Ovary (tissue), 3 donors: ENCODE data around the gene USP6NL.

ENCODE experiments used
- CTCF ChIP-seq, 3 donors: fragments of 450-650 bp in 2 of 3; fragments of 200-600 bp in 1 of 3; IDR thresholded peaks; one replicate each; pipeline versions ENCODE4 v1.5.1 to v1.8.0; 2016 to 2022; ENCODE audit warnings: antibody characterized with exemption in 3 of 3, mild to moderate bottlenecking in 1 of 3
- EP300 ChIP-seq: sonication (generic); formaldehyde crosslinking; IDR thresholded peaks from one replicate; pipeline ENCODE4 v1.6.1; 2017; ENCODE audit warnings: antibody characterized with exemption
- POLR2A ChIP-seq: fragments of 450-650 bp; IDR thresholded peaks from one replicate; pipeline ENCODE4 v1.6.1; 2017; ENCODE audit warnings: antibody characterized with exemption, mild to moderate bottlenecking, moderate library complexity
- donor health status: DM: no; HTN: no; CAD: no.

DNA sequence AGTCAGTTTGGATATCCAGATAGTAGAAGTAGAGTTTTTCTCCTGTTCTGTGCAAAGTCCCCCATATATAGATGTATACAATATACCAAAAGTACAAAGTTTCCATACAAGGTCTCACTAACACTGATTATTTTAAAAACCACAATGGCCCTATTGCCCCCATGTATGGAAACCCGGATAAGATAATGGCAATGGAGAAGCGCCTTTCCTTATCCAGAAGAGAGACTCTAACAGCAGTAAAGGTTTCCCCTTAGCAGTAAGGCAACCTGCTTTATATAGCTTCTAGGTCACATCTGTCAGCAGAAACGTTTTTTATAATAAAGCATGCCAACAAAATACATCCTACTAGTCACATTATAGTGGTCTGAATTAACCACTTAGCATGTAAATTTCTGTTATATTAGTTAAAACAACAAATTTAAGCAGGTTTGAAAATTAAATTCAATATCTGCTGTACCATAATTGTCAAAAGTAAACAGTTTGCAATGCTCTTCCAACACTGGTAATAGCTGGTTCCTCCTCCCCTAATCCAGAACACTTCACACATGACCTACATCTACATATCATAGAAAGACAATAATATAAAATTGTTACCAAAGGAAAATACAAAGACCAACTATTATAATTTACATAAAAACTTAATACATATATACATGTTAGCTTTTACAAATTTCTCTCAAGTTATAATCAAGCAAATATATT, 22.4 kb downstream of the USP6NL start:
- TF ChIP-seq CTCF (IDR thresholded peaks at IDR 0.05): no peak
- no peak for TF ChIP-seq EP300
- TF ChIP-seq POLR2A: no peak
